Nephron progenitor cell (in vitro differentiated cells): ENCODE results near the gene SHE.

Experiments
- DNase-seq: peaks from one replicate; pipeline ENCODE4 v3.0.0; 2021
- H3K27ac Mint-ChIP-seq: 2 replicates; pipeline ENCODE4 v1.8.0; 2021; ENCODE audit warnings: mild to moderate bottlenecking, moderate library complexity, mixed read lengths
- H3K27me3 Mint-ChIP-seq: 2 replicates; pipeline ENCODE4 v1.8.0; 2021; ENCODE audit warnings: mild to moderate bottlenecking, low read depth, mixed read lengths; ENCODE audit not compliant: poor library complexity
- H3K36me3 Mint-ChIP-seq: 2 replicates; pipeline ENCODE4 v1.8.0; 2021; ENCODE audit warnings: low read depth, mixed read lengths
- H3K4me1 Mint-ChIP-seq: 2 replicates; pipeline ENCODE4 v1.8.0; 2021; ENCODE audit warnings: mixed read lengths
- H3K4me3 Mint-ChIP-seq: 2 replicates; pipeline ENCODE4 v1.8.0; 2021; ENCODE audit warnings: mild to moderate bottlenecking, moderate library complexity, mixed read lengths
- H3K9me3 Mint-ChIP-seq: 2 replicates; pipeline ENCODE4 v1.8.0; 2021; ENCODE audit warnings: mild to moderate bottlenecking, moderate library complexity, mixed read lengths
- CTCF ChIP-seq: fragments of 200-600 bp; sonication (generic); IDR thresholded peaks from 2 replicates; pipeline ENCODE4 v1.5.0; 2021; ENCODE audit warnings: antibody characterized with exemption

SHE gene

DNA sequence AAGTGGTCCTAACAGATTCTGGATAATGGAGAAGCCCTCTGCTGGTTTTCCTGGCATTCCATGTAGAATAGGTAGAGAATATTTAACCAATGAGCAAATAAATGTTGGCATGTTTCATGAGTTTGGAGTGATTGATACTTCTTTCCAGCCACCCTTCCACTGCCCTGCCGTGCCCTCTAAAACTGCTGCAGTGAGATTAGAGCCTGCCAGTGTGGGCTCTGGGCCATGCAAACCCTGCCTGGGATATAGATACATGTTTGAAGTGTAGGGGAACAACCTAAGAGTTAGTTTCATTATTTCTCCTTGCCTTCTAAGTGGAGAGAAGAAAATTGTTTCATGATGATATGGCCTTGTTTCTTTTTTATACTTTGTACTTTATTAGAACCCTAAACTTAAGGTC lies 45.8 kb upstream of the SHE start:
- Mint-ChIP-seq H3K27ac (no peak overlapping the region), H3K36me3 (peaks cover 37% of the 10 kb centered on the region)
- no peak for DNase-seq

GRCh38 chr1:154547105-154547732 lies 45.0 kb upstream of the SHE start:
- no peaks in the 10 kb centered on the region for H3K9me3 Mint-ChIP-seq
- peaks cover 29% of the 10 kb centered on the region for H3K36me3 Mint-ChIP-seq
- peaks cover 44% of the 10 kb centered on the region for H3K4me1 Mint-ChIP-seq
- no peak overlapping the region for H3K4me3 Mint-ChIP-seq
- no peak for DNase-seq
- TF ChIP-seq CTCF, result no peak
- H3K27ac Mint-ChIP-seq, result peak overlapping the region; percentile 74
- peaks cover 10% of the 10 kb centered on the region for H3K27me3 Mint-ChIP-seq

More for the DNA sequence above, 45.8 kb upstream of the SHE start:
- H3K9me3 Mint-ChIP-seq, result no peaks in the 10 kb centered on the region
- peaks cover 3% of the 10 kb centered on the region for H3K27me3 Mint-ChIP-seq
- no peak for TF ChIP-seq CTCF
- H3K4me1 Mint-ChIP-seq, result peaks cover 43% of the 10 kb centered on the region
- no peak overlapping the region for H3K4me3 Mint-ChIP-seq

DNA sequence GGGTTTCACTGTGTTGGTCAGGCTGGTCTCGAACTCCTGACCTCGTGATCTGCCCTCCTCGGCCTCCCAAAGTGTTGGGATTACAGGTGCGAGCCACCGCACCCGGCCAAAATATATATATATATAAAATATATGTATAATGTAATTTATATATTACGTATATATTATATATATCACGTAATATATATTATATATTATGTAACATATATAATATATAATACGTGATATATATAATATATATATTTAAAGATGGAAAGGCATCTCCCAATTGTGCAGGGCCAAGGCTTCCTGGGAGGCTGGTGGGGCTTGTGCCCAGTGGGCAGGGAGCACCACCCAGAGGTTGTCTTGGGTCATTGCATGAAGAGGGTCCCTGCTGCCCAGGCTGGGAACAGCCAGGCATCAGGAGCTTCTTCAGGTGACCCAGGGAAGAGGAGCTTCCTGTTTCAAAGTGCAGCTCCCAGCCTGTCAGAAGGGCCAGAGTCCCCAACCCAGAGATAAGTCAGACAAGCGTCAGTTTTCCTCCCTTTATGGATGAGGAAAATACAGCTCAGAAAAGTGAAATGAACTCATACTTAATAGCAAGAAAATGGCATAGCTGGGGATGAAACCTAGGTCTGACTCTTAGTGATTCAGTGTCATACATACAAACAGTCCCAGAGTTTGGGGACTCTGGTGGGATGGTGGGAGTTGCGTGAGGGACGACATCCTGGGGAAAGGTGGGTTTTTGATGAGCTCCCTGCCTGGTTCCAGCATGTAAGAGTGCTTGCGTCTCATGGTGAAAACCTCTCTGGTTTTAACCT lies 44.3 kb upstream of the SHE start:
- no peaks in the 10 kb centered on the region for H3K9me3 Mint-ChIP-seq
- H3K27ac Mint-ChIP-seq, result no peak overlapping the region
- no peak overlapping the region for H3K4me3 Mint-ChIP-seq
- peak; percentile 68 for DNase-seq
- H3K4me1 Mint-ChIP-seq, result peaks cover 51% of the 10 kb centered on the region
- peaks cover 22% of the 10 kb centered on the region for H3K36me3 Mint-ChIP-seq
- peaks cover 11% of the 10 kb centered on the region for H3K27me3 Mint-ChIP-seq
- peak; percentile 77 for TF ChIP-seq CTCF

- H3K27ac Mint-ChIP-seq, result no peak overlapping the region
- H3K9me3 Mint-ChIP-seq, result no peaks in the 10 kb centered on the region
- H3K36me3 Mint-ChIP-seq, result no peaks in the 10 kb centered on the region
- H3K4me3 Mint-ChIP-seq, result no peak overlapping the region
- H3K4me1 Mint-ChIP-seq, result peaks cover 38% of the 10 kb centered on the region
- TF ChIP-seq CTCF, result no peak
- DNase-seq, result no peak
- peaks cover 21% of the 10 kb centered on the region for H3K27me3 Mint-ChIP-seq
Measured at GRCh38 chr1:154541231-154541630, 39.0 kb upstream of the SHE start.

DNA sequence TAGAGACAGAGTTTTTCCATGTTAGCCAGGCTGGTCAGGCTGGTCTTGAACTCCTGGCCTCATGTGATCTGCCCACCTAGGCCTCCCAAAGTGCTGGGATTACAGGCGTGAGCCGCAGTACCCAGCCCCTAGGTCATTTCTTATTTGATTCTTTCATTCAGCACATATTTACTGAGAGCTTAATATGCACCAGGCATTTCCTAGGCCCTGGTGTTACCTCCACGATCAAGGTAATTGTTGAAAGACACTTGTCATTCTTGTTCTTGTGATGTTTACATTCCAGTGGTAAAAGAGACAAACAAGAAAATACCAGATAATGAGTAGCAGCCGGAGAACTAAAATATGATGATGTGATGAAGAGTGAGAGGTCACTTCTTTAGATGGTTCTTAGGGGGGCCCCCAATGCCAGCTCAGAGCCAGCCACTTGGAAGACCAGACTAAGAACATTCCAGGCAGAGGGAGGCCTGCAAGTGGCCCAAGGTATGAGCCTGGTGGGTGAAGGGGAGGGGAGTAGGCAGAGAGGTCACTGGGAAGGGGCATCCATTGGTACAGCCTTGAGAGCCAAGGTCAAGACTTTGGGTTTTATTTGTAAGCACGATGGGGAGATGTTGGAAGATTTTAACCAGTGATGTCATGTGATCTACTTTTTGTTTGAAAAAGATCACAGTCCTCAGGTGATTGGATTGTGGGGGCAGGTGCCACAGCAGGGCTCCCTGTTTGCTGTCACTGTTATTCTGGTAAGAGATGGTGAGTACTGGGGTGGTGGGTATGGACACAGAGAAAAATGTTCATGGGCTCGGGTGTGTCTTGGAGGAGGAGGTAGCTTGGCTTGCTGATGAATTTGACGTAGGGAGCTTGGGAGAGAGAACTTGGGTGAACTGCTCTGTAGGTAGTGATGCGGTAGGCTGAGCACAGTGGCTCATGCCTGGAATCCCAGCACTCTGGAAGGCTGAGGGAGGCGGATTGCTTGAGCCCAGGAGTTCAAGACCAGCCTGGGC lies 37.6 kb upstream of the SHE start:
- Mint-ChIP-seq H3K4me1 (peaks cover 32% of the 10 kb centered on the region), H3K27me3 (peaks cover 32% of the 10 kb centered on the region), H3K9me3 (peaks cover 9% of the 10 kb centered on the region), H3K4me3 (no peak overlapping the region), H3K27ac (no peak overlapping the region), H3K36me3 (peaks cover 5% of the 10 kb centered on the region)
- DNase-seq, result no peak
- TF ChIP-seq CTCF, result no peak
